ENCODE measurements around the gene TBX10. TPM values are rescaled to one million over a fixed set of nuclear protein-coding genes. Genes with fewer than 3 reads are reported as not detected.

TBX10 gene
- total RNA-seq, 1 experiment from 2014 or later: not detected

- TF ChIP-seq CTCF (IDR thresholded peaks at IDR 0.05; ENCODE audit: unreplicated experiment): no peak
- intact Hi-C loops (cut with micrococcal nuclease; ENCODE audit: unreplicated experiment): no loop called here
- no TSS peak for BruUV-seq (replicated peaks)
- Mint-ChIP-seq H3K4me1 (ENCODE audit: low read depth, unreplicated experiment) (no peaks in the 10 kb centered on the region), H3K36me3 (ENCODE audit: insufficient read depth, unreplicated experiment) (peaks cover 6% of the 10 kb centered on the region), H3K27me3 (ENCODE audit: unreplicated experiment) (no peaks in the 10 kb centered on the region), H3K9me3 (ENCODE audit: low read depth, unreplicated experiment) (no peaks in the 10 kb centered on the region), H3K4me3 (ENCODE audit: low read depth, unreplicated experiment) (no peak overlapping the region), H3K27ac (ENCODE audit: unreplicated experiment) (no peak overlapping the region)
- CTCF ChIA-PET: no interaction called here
- no peak for DNase-seq
These were observed 4.4 kb downstream of the TBX10 start for GRCh38 chr11:67635231-67635521.

DNA sequence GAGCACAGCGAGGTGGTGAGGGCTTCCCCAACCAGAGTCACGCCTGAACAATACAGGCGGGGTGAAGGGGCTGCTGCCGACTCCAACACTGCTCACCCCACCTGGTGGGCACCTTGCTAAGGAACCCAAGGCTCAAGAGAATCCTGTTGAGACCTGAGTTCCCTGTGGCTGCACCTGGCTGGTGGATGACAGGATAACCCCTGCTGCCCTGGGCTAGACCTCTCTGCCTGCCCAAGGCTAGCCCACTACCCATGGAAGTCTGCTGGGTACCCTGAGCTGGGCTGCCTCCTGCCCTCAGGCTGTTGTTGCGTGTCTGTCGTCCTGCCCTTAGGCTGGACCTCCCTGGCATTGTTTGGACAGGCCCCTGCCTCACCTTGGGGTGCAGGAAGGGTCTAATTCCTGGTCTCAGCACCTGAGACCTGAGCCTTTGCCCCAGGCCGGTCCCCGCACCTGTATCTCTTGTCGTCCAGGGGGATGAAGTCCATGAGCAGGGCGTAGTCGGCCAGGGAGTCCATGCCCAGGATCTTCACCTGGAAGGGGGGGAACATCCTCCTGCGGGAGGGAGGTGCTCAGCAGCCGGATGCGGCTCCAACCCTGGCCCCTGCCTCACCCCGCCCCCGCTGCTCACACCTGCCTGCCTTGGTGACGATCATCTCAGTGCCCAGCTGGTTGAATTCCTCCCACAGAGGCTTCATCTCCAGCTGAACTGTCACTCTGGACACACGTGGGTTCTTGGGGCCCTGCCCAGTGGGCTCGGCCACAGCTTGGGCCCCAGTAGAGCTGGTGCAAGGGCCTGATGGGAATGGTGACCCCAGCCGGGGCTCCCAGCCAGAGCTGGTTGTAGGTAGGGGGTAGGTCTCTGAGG lies 5.0 kb downstream of the TBX10 start:
- Mint-ChIP-seq H3K9me3 (ENCODE audit: low read depth, unreplicated experiment) (no peaks in the 10 kb centered on the region), H3K36me3 (ENCODE audit: insufficient read depth, unreplicated experiment) (peaks cover 11% of the 10 kb centered on the region), H3K4me3 (ENCODE audit: low read depth, unreplicated experiment) (no peak overlapping the region), H3K4me1 (ENCODE audit: low read depth, unreplicated experiment) (no peaks in the 10 kb centered on the region), H3K27me3 (ENCODE audit: unreplicated experiment) (no peaks in the 10 kb centered on the region), H3K27ac (ENCODE audit: unreplicated experiment) (no peak overlapping the region)
- TF ChIP-seq CTCF (IDR thresholded peaks at IDR 0.05; ENCODE audit: unreplicated experiment): no peak
- intact Hi-C loops (cut with micrococcal nuclease; ENCODE audit: unreplicated experiment): no loop called here
- BruUV-seq (replicated peaks): no TSS peak
- CTCF ChIA-PET: no interaction called here
- no peak for DNase-seq

- Mint-ChIP-seq H3K27ac (ENCODE audit: unreplicated experiment) (no peak overlapping the region), H3K4me1 (ENCODE audit: low read depth, unreplicated experiment) (no peaks in the 10 kb centered on the region), H3K27me3 (ENCODE audit: unreplicated experiment) (no peaks in the 10 kb centered on the region), H3K36me3 (ENCODE audit: insufficient read depth, unreplicated experiment) (peaks cover 11% of the 10 kb centered on the region), H3K4me3 (ENCODE audit: low read depth, unreplicated experiment) (no peak overlapping the region), H3K9me3 (ENCODE audit: low read depth, unreplicated experiment) (no peaks in the 10 kb centered on the region)
- intact Hi-C loops (cut with micrococcal nuclease; ENCODE audit: unreplicated experiment): loop anchor here (2.0 kb wide), 1 partner anchor 25 kb away; no protein-coding TSS in a partner anchor
- TF ChIP-seq CTCF (IDR thresholded peaks at IDR 0.05; ENCODE audit: unreplicated experiment): no peak
- CTCF ChIA-PET: no interaction called here
- no peak for DNase-seq
- BruUV-seq (replicated peaks): no TSS peak
These were observed 5.7 kb downstream of the TBX10 start for GRCh38 chr11:67633758-67634365.

DNA sequence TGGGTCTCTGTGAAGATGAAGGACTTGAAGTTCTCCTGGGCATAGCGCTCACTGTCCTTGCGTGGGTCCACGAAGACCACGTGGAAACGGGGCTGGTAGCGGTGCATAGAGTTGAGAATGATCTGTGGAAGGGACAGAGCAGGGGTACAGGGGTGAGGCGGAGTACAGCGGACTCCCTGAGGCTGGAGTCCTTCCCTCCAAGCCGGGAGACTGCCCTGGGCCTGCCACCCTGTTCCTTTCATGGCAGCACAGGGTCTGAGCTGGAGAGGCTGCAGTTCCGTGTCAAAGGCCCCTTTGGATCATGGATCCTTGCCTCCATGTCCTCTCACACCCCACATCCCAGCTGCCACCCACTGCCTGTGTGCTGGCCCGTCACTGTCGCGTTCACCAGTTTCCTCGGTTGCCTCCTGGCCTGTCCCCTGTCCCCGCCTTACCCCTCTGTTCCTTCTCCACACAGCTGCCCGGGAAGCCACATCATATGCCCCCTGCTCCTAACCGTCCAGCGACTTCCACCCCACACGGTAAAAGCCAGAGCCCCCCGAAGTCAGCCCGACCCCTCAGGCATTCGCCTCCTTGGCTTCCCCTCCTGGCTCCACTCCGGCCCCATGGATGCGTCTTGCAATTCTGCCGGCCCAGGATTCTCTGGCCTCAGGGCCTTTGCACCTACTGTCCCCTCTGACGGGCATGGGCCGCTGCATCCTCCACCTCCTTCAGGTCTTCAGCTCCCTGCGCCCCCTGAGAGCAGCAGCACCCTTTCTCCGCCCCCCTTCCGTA lies 6.4 kb downstream of the TBX10 start:
- no TSS peak for BruUV-seq (replicated peaks)
- no peak overlapping the region for H3K27ac Mint-ChIP-seq (ENCODE audit: unreplicated experiment)
- H3K4me1 Mint-ChIP-seq (ENCODE audit: low read depth, unreplicated experiment): no peaks in the 10 kb centered on the region
- peaks cover 11% of the 10 kb centered on the region for H3K36me3 Mint-ChIP-seq (ENCODE audit: insufficient read depth, unreplicated experiment)
- no peaks in the 10 kb centered on the region for H3K27me3 Mint-ChIP-seq (ENCODE audit: unreplicated experiment)
- DNase-seq: no peak
- H3K9me3 Mint-ChIP-seq (ENCODE audit: low read depth, unreplicated experiment): no peaks in the 10 kb centered on the region
- no peak overlapping the region for H3K4me3 Mint-ChIP-seq (ENCODE audit: low read depth, unreplicated experiment)
- intact Hi-C loops (cut with micrococcal nuclease; ENCODE audit: unreplicated experiment): loop anchor here (2.0 kb wide), 1 partner anchor 26 kb away; no protein-coding TSS in a partner anchor
- CTCF ChIA-PET: no interaction called here
- TF ChIP-seq CTCF (IDR thresholded peaks at IDR 0.05; ENCODE audit: unreplicated experiment): no peak
